ENCODE results near the gene PTPRN2.

Gene PTPRN2

GRCh38 chr7:158273138-158273651, 314.4 kb downstream of the PTPRN2 start:
- DNase-seq (ENCODE audit: low read depth) = no peak
- H3K4me3 ChIP-seq (ENCODE audit: low read depth, low read length) = no peak overlapping the region
- no peak for TF ChIP-seq CTCF (conservative IDR thresholded peaks at IDR 0.05; ENCODE audit: low read depth, low read length)

DNA sequence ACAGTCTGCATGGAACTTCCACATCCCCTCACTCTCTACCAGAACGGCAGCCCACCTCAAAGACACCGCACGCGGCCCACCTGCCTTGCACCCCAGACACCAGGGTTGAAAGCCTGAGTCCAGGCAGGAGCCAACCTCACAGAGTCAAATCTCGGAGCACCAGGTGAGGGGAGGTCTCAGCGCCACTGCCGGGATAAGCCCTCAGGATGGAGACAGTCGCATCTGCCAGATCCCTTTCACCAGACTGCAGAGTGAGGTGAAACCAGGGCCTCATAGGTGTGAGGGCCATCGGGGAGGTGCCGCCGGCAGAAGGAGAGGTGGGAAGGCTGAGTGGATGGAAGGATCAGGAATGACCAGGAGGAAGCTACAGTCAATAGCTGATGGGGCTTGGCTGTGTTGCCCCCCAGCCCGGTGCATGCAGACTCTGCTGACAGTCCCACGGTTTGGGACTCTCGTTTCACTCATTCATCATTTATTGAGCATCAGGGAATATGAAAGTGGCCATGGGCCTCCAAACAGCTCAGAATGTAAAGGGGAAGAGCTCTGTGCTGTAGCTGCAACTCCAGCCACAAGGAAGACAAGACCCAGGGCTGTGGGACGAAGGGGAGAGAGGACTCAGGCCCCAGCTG, 315.0 kb downstream of the PTPRN2 start:
- no peak for DNase-seq (ENCODE audit: low read depth)
- no peak for TF ChIP-seq CTCF (conservative IDR thresholded peaks at IDR 0.05; ENCODE audit: low read depth, low read length)

DNA sequence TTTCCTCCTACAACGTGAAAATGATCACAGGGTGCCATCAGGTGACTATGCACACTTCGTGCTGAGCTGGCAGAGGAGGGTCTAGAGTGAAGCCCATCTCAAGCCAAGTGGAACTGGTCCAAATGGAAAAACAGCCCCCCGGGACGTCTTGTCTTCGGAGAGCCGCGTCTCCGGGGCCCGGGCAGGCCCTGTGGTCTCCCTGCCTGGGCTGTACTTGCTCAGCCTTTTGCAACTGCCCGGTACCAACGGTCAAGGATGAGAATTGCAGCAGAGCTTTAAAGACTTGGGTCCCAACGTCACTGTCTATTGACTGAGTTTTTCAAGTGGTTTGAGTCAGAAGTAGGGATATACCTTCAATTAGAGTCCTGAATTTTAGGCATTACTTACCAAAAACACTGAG, 315.5 kb downstream of the PTPRN2 start:
- no peak overlapping the region for H3K4me3 ChIP-seq (ENCODE audit: low read depth, low read length)
- no peak for TF ChIP-seq CTCF (conservative IDR thresholded peaks at IDR 0.05; ENCODE audit: low read depth, low read length)
- DNase-seq (ENCODE audit: low read depth) = no peak

More for the DNA sequence above, 315.0 kb downstream of the PTPRN2 start:
- no peak overlapping the region for H3K4me3 ChIP-seq (ENCODE audit: low read depth, low read length)

GRCh38 chr7:158271646-158272045, 316.0 kb downstream of the PTPRN2 start:
- no peak overlapping the region for H3K4me3 ChIP-seq (ENCODE audit: low read depth, low read length)
- no peak for TF ChIP-seq CTCF (conservative IDR thresholded peaks at IDR 0.05; ENCODE audit: low read depth, low read length)
- no peak for DNase-seq (ENCODE audit: low read depth)

DNA sequence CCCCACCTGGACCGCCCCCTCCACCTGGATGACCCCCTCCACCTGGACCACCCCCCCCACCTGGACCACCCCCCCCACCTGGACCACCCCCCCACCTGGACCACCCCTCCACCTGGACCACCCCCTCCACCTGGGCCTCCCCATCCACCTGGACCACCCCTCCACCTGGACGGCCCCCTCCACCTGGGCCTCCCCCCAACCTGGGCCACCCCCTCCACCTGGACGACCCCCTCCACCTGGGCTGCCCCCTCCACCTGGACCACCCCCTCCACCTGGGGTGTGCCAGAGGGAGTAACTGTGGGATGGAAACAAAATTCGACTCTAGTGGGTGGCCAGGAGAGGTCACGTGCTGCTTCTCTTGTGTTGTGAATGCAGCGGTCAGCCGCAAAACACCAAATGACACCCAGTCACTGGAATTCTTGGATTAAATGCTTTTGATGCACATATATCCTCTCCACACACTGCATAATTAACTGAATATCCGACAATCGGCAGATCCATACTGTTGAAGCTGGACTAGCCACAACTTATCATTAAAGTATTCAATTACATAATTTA, 316.7 kb downstream of the PTPRN2 start:
- no peak overlapping the region for H3K4me3 ChIP-seq (ENCODE audit: low read depth, low read length)
- TF ChIP-seq CTCF (conservative IDR thresholded peaks at IDR 0.05; ENCODE audit: low read depth, low read length) = no peak
- DNase-seq (ENCODE audit: low read depth) = no peak

GRCh38 chr7:158270106-158270775, 317.4 kb downstream of the PTPRN2 start:
- TF ChIP-seq CTCF (conservative IDR thresholded peaks at IDR 0.05; ENCODE audit: low read depth, low read length) = no peak
- DNase-seq (ENCODE audit: low read depth) = no peak
- no peak overlapping the region for H3K4me3 ChIP-seq (ENCODE audit: low read depth, low read length)

All from choroid plexus epithelial cell (primary cell).